Upper lobe of left lung (tissue), 6 donors: ENCODE measurements around the gene SPTBN1. TPM values are rescaled to one million over a fixed set of nuclear protein-coding genes. Genes with fewer than 3 reads are reported as not detected.

ENCODE experiments used
- ATAC-seq, 2 donors: fragments of 200-7000 bp; cut with Tn5 transposase; one replicate each; pipeline ENCODE4 v1.9.1; 2022; ENCODE audit warnings: mild to moderate bottlenecking in 2 of 2, moderate library complexity in 2 of 2; ENCODE audit not compliant: low FRiP score in 2 of 2
- DNase-seq, 2 donors: peaks; one replicate each; pipeline ENCODE4 v3.0.0-alpha.2; 2019 to 2020
- H3K27ac ChIP-seq, 4 donors: fragments of 200-600 bp; sonication (generic); one replicate each; pipeline ENCODE4 v1.5.1; 2016 to 2019
- H3K27me3 ChIP-seq, 4 donors: fragments of 200-600 bp; sonication (generic); one replicate each; pipeline ENCODE4 v1.5.1; 2017 to 2019
- H3K36me3 ChIP-seq, 4 donors: fragments of 200-600 bp; sonication (generic); one replicate each; pipeline ENCODE4 v1.5.1; 2016 to 2019
- H3K4me1 ChIP-seq, 4 donors: fragments of 200-600 bp; sonication (generic); one replicate each; pipeline ENCODE4 v1.5.1; 2018 to 2019
- H3K4me3 ChIP-seq, 4 donors: fragments of 200-600 bp; sonication (generic); one replicate each; pipeline ENCODE4 v1.5.1; 2017 to 2019; ENCODE audit warnings: mild to moderate bottlenecking in 2 of 4, moderate library complexity in 1 of 4
- H3K9me3 ChIP-seq, 4 donors: fragments of 200-600 bp; sonication (generic); one replicate each; pipeline ENCODE4 v1.5.1; 2018 to 2019
- EP300 ChIP-seq, 4 donors: sonication (generic); formaldehyde crosslinking; IDR thresholded peaks; one replicate each; pipeline ENCODE4 v1.5.1; 2017; ENCODE audit warnings: antibody characterized with exemption in 4 of 4, control low read depth in 2 of 4
- POLR2A ChIP-seq, 4 donors: fragments of 450-650 bp; IDR thresholded peaks; one replicate each; pipeline ENCODE4 v1.5.1; 2016 to 2017; ENCODE audit warnings: antibody characterized with exemption in 4 of 4, mild to moderate bottlenecking in 2 of 4
- POLR2AphosphoS5 ChIP-seq, 2 donors: sonication (generic); formaldehyde crosslinking; IDR thresholded peaks; one replicate each; pipeline ENCODE4 v1.5.1; 2017; ENCODE audit warnings: antibody characterized with exemption in 2 of 2
- WGBS, 2 donors: methylation state at CpG; one replicate each; pipeline ENCODE4 v1.1.5; 2017 to 2018; 5-methylcytosine and 5-hydroxymethylcytosine counted together
- total RNA-seq, 6 donors: library from RNA; depleted of rRNA in 4 of 6; stranded (reverse); fragments of >200 nt in 4 of 6; gene quantifications; one replicate each; pipeline versions ENCODE4 v1.1.0 to v1.2.1, GENCODE V29; 2016 to 2021
- TF ChIP-seq, protein P1 (sequence below), 6 experiments: fragments of 450-650 bp in 4 of 6; fragments of 200-600 bp in 2 of 6; sonication (generic) in 2 of 6; IDR thresholded peaks; one replicate each; pipeline ENCODE4 v1.5.1; 2016 to 2019; ENCODE audit warnings: antibody characterized with exemption in 6 of 6
- donor health status: DM: no; HTN: no; CAD: no; lungs with moderate emphysema.
- donor health status: DM: no; HTN: yes; CAD: no; lungs with severe emphysema.

SPTBN1 gene
- total RNA-seq, 6 donors from 2014 or later: 449 to 911 (median 654) TPM

DNA sequence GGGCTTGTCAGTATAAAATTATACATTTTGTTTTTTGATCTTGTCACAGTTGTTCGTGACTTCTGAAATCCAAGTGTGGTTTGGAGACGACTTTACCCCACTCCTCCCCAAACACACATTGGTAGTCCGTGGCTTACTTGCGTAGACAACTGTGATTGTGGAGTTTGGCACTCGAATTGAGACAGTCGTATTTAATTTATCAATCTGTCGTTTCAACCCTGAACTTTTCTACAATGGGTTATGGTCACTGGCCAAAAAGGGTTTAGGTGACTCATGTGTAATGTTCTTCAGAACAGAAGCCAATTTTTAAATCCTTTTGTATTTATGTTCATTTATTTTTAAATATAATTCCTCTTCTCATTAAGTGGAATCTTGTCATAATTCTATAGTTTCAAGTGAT lies 129.9 kb downstream of the SPTBN1 start:
- ATAC-seq (peak in 1 of 2 donors; percentile 33), DNase-seq (no peak)
- 49 to 60% methylated on average over 7 of the region's 7 CpGs for WGBS, 2 donors
- peaks cover 81 to 90% (median 85%) of the 10 kb centered on the region in 4 donors for H3K4me1 ChIP-seq
- peak overlapping the region in 3 of 4 donors; percentile 43 to 62 (median 55) for H3K27ac ChIP-seq
- no peaks in the 10 kb centered on the region for H3K36me3 ChIP-seq
- TF ChIP-seq, protein P1, sequence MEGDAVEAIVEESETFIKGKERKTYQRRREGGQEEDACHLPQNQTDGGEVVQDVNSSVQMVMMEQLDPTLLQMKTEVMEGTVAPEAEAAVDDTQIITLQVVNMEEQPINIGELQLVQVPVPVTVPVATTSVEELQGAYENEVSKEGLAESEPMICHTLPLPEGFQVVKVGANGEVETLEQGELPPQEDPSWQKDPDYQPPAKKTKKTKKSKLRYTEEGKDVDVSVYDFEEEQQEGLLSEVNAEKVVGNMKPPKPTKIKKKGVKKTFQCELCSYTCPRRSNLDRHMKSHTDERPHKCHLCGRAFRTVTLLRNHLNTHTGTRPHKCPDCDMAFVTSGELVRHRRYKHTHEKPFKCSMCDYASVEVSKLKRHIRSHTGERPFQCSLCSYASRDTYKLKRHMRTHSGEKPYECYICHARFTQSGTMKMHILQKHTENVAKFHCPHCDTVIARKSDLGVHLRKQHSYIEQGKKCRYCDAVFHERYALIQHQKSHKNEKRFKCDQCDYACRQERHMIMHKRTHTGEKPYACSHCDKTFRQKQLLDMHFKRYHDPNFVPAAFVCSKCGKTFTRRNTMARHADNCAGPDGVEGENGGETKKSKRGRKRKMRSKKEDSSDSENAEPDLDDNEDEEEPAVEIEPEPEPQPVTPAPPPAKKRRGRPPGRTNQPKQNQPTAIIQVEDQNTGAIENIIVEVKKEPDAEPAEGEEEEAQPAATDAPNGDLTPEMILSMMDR (IDR thresholded peaks at IDR 0.05): no peak
- TF ChIP-seq EP300 (IDR thresholded peaks at IDR 0.05) (no peak), POLR2AphosphoS5 (IDR thresholded peaks at IDR 0.05) (no peak)
- no peaks in the 10 kb centered on the region for H3K27me3 ChIP-seq
- H3K4me3 ChIP-seq: no peak overlapping the region
- no peaks in the 10 kb centered on the region for H3K9me3 ChIP-seq

DNA sequence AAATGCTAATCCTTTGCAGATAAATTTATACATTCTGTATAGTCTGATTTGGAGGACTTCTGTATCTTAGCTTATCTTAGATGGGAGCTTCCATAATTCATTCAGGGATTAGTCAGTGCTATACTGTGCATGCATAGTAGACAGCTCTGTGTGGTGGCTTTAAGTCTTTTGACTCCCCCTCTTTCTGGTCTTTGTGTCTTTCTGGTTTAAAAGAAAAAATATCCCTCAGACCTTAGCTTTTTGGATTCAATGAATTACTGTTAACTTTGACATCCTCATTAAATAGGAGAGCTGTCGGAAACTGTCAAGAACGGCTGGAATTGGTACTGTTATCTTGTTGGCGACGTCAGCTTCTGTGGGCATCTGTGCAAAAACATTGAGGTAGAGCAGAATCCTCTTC lies 130.4 kb downstream of the SPTBN1 start:
- no peak for TF ChIP-seq POLR2AphosphoS5 (IDR thresholded peaks at IDR 0.05)
- no peak for TF ChIP-seq EP300 (IDR thresholded peaks at IDR 0.05)
- no peak for TF ChIP-seq POLR2A (IDR thresholded peaks at IDR 0.05)
- TF ChIP-seq, protein P1 (IDR thresholded peaks at IDR 0.05): no peak
- Histone ChIP-seq H3K27me3 (no peaks in the 10 kb centered on the region), H3K4me1 (peaks cover 77 to 87% (median 83%) of the 10 kb centered on the region in 4 donors), H3K4me3 (no peak overlapping the region), H3K27ac (peak overlapping the region in 3 of 4 donors; percentile 27 to 62 (median 43)), H3K9me3 (no peaks in the 10 kb centered on the region), H3K36me3 (no peaks in the 10 kb centered on the region)
- ATAC-seq (no peak), DNase-seq (no peak)
- 87 to 88% methylated on average over 4 of the region's 4 CpGs for WGBS, 2 donors

DNA sequence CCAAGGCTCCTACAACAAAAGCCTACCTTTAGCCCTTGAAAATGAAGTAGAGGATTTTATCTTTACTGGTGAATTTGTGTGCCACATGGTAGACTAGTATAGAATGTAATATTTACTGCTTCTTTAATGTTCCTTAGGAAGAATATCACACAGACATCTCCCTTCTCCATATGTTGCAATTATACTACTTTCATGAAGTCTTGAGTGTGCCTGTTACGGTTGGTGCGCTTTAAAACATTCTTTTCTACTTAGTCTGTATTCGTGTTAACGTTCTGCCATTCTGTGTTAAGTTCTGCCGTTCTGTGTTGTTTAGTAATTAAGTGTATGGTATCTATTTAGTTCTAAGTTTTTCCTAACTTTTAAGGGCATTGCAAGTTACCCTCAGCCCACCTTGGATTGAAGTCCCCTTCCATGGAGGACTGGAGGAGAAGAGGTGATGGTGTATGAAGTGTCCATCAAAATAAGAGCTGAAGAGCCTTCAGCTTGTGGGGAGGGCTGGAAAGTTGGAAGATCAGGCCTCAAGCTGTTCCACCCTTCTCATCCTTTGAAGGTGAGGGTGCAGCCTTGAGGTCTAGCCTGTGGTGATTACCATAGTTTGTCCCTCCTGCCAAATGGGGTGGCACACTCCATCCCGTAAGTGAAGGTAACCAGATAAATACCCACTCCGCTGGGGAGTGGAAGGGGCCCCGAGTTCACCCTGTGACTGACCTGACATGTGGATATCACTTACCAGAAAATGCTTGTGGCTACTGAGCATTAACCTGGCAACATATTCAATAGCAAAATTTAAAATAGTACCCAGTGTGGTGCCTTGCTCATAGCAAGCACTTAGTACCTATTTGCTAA lies 131.3 kb downstream of the SPTBN1 start:
- DNase-seq (no peak), ATAC-seq (no peak)
- no peak overlapping the region for H3K4me3 ChIP-seq
- 87 to 89% methylated on average over 8 of the region's 8 CpGs for WGBS, 2 donors
- no peaks in the 10 kb centered on the region for H3K27me3 ChIP-seq
- H3K36me3 ChIP-seq: peaks cover 0 to under 1% (median 0%) of the 10 kb centered on the region in 4 donors
- H3K27ac ChIP-seq: peak overlapping the region; percentile 35 to 77 (median 74)
- peaks cover 69 to 82% (median 74%) of the 10 kb centered on the region in 4 donors for H3K4me1 ChIP-seq
- TF ChIP-seq POLR2AphosphoS5 (IDR thresholded peaks at IDR 0.05): no peak
- TF ChIP-seq EP300 (IDR thresholded peaks at IDR 0.05): no peak
- no peak for TF ChIP-seq POLR2A (IDR thresholded peaks at IDR 0.05)
- TF ChIP-seq, protein P1 (IDR thresholded peaks at IDR 0.05): no peak
- H3K9me3 ChIP-seq: no peaks in the 10 kb centered on the region

DNA sequence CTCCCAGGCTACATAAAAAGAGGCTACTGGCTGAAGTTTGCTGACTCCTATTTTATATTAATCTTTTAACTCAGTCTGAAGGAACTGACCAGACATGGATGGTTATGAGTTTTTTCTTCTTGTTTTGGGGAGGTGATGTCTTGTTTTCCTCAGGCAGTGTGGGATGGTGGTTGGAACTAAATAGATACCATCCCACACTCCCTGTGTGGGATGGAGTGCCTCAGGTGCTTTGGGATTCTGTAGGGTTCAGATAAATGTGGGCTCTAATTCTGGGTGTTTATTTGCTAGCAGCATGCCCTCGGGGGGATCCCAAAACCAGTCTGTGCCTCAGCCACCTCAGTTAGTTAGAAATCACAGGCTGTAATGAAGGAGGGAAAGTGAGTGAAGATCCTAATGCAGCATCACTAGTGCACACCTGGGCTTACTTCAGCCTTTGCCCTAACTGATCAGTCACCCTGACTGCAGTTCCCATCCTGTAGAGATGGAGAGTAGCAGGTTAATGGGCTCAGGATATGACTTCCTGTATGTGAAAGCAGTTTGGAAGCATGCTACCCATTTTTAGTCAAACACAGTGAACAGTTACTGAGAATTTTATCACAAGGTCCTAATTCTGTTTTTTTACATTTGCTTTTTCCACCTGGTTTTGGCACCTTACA lies 132.2 kb downstream of the SPTBN1 start:
- DNase-seq (no peak), ATAC-seq (no peak)
- TF ChIP-seq POLR2AphosphoS5 (IDR thresholded peaks at IDR 0.05) (no peak), POLR2A (IDR thresholded peaks at IDR 0.05) (no peak), EP300 (IDR thresholded peaks at IDR 0.05) (no peak)
- TF ChIP-seq, protein P1 (IDR thresholded peaks at IDR 0.05): no peak
- Histone ChIP-seq H3K27me3 (no peaks in the 10 kb centered on the region), H3K27ac (peak overlapping the region; percentile 49 to 77 (median 74)), H3K9me3 (no peaks in the 10 kb centered on the region), H3K4me3 (no peak overlapping the region), H3K4me1 (peaks cover 59 to 81% (median 66%) of the 10 kb centered on the region in 4 donors), H3K36me3 (peaks cover 0 to 7% (median 0%) of the 10 kb centered on the region in 4 donors)
- 43 to 60% methylated on average over 1 of the region's 1 CpG for WGBS, 2 donors
